Mucosa of stomach (tissue), 1 donor: ENCODE results near the gene SMAD2.

Experiments
- H3K27me3 ChIP-seq: one replicate; pipeline ENCODE4 v1.7.0; 2013; ENCODE audit warnings: mild to moderate bottlenecking, low read length; ENCODE audit not compliant: control insufficient read depth, insufficient read depth
- H3K36me3 ChIP-seq: one replicate; pipeline ENCODE4 v1.7.0; 2013; ENCODE audit warnings: low read length; ENCODE audit not compliant: control insufficient read depth, insufficient read depth
- H3K4me1 ChIP-seq: one replicate; pipeline ENCODE4 v1.7.0; 2013; ENCODE audit warnings: mild to moderate bottlenecking, low read length; ENCODE audit not compliant: control insufficient read depth, insufficient read depth
- H3K4me3 ChIP-seq: one replicate; pipeline ENCODE4 v1.7.0; 2013; ENCODE audit warnings: low read length
- H3K9ac ChIP-seq: one replicate; pipeline ENCODE4 v1.7.0; 2013; ENCODE audit warnings: mild to moderate bottlenecking, low read length, moderate library complexity
- H3K9me3 ChIP-seq: one replicate; pipeline ENCODE4 v1.7.0; 2013; ENCODE audit warnings: mild to moderate bottlenecking, low read length, moderate library complexity; ENCODE audit not compliant: control insufficient read depth
- donor health status: Pancreatic carcinoma.

The SMAD2 gene

DNA sequence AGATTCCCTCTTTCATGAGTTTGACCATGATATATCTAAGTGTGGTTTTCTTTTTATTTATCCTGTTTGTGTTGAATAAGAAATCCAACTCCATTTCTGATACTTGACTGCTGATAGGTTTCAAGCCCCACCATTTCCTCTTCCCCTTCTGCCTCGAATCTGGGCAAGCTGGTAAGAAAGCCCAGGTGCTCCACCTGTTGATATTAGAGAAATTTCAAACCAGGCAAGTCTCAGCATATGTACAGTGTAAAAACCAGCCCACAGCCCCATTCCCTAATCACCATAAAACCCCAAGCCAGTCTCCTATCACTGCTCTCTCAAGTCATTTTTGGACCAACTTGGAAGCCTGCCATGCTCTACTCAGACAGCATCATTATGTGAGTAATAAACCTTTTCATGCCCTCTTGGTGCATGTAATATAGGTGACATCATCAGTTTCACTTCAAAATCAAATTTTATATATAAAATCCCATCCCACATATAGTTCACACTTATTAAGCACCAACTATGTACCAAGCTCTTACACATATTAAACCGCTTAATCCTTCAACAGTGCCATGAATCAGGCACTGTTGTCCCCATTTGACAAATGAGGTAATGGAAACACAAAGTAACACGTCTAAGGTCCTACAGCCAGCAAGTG lies 46.6 kb downstream of the SMAD2 start:
- no peak overlapping the region for H3K4me3 ChIP-seq
- no peaks in the 10 kb centered on the region for H3K27me3 ChIP-seq
- H3K36me3 ChIP-seq, result no peaks in the 10 kb centered on the region
- no peak overlapping the region for H3K9ac ChIP-seq
- H3K9me3 ChIP-seq, result no peaks in the 10 kb centered on the region
- H3K4me1 ChIP-seq, result no peaks in the 10 kb centered on the region

DNA sequence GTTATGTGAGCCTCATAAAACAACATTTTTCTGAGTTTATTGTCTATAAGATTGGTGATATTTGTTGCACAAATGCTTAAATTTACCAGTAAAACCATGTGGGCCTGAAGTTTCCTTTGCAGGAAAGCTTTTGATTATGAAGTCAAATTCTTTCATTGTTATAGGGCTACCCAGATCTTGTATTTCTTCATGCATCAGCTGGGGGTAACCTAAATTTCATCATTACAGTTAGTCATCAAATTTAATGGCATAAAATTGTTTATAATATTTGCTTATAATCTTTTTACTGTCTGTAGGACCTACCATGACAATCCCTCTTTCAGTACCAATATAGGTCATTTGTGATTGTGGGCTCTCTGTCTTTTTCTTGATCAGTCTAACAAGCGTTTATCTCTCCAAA lies 47.8 kb downstream of the SMAD2 start:
- no peaks in the 10 kb centered on the region for H3K9me3 ChIP-seq
- no peak overlapping the region for H3K9ac ChIP-seq
- no peak overlapping the region for H3K4me3 ChIP-seq
- H3K4me1 ChIP-seq, result no peaks in the 10 kb centered on the region
- H3K36me3 ChIP-seq, result no peaks in the 10 kb centered on the region
- no peaks in the 10 kb centered on the region for H3K27me3 ChIP-seq

DNA sequence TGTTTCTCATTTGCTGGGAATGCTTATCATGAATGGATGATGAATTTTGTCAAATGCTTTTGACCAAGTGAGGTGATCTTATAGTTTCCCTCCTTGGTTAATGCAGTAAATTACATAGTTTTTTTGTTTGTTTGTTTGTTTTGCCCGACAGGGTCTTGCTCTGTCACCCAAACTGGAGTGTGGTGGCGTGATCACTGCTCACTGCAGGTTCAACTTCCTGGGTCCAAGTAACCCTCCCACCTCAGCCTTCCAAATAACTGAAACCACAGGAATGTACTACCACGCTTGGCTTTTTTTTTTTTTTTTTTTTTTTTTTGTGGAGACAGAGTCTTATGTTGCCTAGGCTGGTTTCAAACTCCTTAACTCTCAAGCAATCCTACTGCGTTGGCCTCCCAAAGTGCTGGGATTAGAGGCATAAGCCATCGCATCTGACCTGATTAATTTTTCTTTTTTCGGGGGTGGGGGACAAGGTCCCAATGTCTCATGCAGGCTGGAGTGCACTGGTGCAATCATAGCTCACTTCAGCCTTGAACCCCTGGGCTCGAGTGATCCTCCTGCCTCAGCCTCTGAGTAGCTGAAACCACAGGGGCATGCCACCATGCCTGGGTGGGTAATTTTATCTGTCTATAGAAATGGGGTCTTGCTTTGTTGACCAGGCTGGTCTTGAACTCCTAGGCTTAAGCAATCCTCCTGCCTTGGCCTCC lies 48.6 kb downstream of the SMAD2 start:
- Histone ChIP-seq H3K4me3 (no peak overlapping the region), H3K36me3 (no peaks in the 10 kb centered on the region), H3K9me3 (no peaks in the 10 kb centered on the region), H3K4me1 (no peaks in the 10 kb centered on the region), H3K9ac (no peak overlapping the region), H3K27me3 (no peaks in the 10 kb centered on the region)

DNA sequence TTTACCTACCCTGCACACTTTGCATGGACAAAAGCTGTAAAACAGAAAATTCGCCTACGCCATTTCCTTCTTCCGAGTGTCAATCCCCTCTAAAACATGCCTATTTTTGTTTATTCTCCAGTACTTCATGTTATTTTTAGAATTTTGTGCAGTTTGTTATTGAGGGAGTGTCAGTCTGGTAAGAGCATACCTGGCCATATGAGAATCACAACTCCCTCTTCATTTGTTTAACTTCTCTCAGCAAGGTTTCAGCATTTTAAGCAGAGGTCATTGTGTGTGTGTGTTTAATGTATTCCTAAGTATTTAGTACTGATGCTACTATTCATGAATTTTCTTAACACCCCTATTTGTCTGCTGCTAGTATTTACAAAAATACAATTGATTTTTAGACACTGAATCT lies 49.4 kb downstream of the SMAD2 start:
- H3K9me3 ChIP-seq, result no peaks in the 10 kb centered on the region
- no peaks in the 10 kb centered on the region for H3K27me3 ChIP-seq
- no peak overlapping the region for H3K4me3 ChIP-seq
- H3K36me3 ChIP-seq, result no peaks in the 10 kb centered on the region
- no peaks in the 10 kb centered on the region for H3K4me1 ChIP-seq
- H3K9ac ChIP-seq, result no peak overlapping the region

DNA sequence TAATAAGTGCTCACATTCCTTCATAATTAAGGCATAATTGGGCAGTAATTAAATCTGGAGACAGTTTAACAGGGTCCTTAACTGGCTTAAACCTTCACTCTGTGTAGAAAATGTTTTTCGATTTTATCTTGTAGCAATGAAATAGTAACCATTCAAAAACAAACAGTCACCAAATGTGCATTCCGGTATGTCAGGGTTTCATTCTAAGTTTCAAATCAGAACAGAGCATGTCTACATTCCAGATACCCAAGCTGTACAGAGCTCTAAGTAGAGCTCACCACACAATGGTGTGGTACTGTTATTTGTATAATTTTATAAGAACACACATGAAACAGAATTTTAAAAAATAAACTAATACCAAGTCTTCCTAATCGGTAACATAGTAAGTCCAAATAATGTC lies 52.6 kb downstream of the SMAD2 start:
- no peak overlapping the region for H3K9ac ChIP-seq
- H3K36me3 ChIP-seq, result peaks cover 3% of the 10 kb centered on the region
- H3K4me3 ChIP-seq, result no peak overlapping the region
- no peaks in the 10 kb centered on the region for H3K4me1 ChIP-seq
- no peaks in the 10 kb centered on the region for H3K27me3 ChIP-seq
- no peaks in the 10 kb centered on the region for H3K9me3 ChIP-seq

DNA sequence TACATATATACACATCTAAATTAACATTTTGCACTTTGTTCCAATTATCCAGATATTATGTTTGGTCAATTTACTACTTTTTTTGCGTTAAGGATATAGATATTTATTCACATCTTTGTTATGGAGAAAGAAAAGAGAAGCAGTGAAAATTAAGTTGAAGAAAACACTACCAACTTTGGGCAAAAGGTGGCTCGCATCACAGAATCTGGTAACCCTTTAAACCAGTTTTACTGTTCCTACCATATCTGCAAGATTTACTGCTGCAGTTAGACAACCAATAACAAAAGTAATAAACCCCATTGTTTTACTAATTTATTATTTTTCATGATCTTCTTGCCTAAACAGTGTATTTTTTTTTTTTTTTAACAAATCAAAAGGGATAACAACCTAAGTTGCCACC lies 53.6 kb downstream of the SMAD2 start:
- H3K4me1 ChIP-seq, result no peaks in the 10 kb centered on the region
- no peaks in the 10 kb centered on the region for H3K27me3 ChIP-seq
- H3K9ac ChIP-seq, result no peak overlapping the region
- no peaks in the 10 kb centered on the region for H3K9me3 ChIP-seq
- H3K36me3 ChIP-seq, result peaks cover 5% of the 10 kb centered on the region
- H3K4me3 ChIP-seq, result no peak overlapping the region

DNA sequence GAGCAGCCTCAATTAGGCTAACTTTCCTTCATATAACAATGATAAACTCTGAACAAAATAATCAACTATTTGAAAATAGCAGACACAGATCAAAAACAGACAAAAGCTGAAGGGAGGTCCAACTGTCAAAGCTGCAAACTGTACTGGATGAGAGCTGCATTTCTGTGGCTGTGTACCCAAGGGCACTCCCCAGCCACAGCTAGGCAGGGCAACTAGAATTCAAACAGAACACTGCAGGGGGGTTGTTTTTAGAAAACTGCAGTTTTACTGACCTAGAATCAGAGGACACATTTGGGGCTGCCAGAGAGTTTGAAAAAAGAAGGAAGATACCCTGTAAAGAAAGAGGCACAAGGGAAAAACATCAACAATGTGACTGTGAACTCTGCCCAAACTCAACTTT lies 56.8 kb downstream of the SMAD2 start:
- Histone ChIP-seq H3K4me3 (no peak overlapping the region), H3K9me3 (no peaks in the 10 kb centered on the region), H3K4me1 (no peaks in the 10 kb centered on the region), H3K36me3 (peaks cover 5% of the 10 kb centered on the region), H3K27me3 (no peaks in the 10 kb centered on the region), H3K9ac (no peak overlapping the region)

DNA sequence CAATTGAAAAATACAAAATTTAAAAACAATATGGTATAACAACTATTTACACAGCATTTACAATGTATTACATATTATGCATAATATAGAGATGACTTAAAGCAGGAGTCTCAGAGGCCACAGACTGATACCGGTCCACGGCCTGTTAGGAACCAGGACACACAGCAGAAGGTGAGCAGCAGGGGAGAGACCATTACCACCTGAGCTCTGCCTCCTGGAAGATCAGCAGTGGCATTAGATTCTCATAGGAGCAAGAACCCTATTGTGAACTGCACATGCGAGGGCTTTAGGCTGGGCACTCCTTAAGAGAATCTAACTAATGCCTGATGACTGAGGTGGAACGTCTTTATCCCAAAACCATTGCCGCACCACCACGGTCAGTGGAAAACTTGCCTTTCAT lies 58.0 kb downstream of the SMAD2 start:
- Histone ChIP-seq H3K9me3 (no peaks in the 10 kb centered on the region), H3K27me3 (no peaks in the 10 kb centered on the region), H3K9ac (no peak overlapping the region), H3K36me3 (peaks cover 5% of the 10 kb centered on the region), H3K4me3 (no peak overlapping the region), H3K4me1 (no peaks in the 10 kb centered on the region)

DNA sequence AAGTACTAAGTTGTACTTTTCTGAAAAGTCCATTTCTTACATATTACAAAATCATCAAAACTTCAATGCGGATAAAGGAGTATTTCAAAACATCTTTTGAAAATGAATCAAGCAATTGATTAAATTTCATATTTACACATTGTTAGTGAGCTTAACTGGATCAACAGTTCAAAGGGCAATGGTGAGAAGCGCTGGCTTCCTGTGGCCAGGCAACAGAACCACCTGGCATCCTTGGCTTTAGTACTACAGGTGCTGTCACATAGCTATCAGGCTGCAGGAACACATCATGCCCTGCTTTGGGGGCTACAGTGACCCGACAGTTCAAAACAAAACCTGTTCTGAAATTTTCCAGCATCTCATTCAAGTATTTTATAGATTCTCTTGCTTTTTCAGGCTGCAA lies 59.2 kb downstream of the SMAD2 start:
- Histone ChIP-seq H3K36me3 (peaks cover 5% of the 10 kb centered on the region), H3K27me3 (no peaks in the 10 kb centered on the region), H3K4me1 (no peaks in the 10 kb centered on the region), H3K9me3 (no peaks in the 10 kb centered on the region), H3K4me3 (no peak overlapping the region), H3K9ac (no peak overlapping the region)

DNA sequence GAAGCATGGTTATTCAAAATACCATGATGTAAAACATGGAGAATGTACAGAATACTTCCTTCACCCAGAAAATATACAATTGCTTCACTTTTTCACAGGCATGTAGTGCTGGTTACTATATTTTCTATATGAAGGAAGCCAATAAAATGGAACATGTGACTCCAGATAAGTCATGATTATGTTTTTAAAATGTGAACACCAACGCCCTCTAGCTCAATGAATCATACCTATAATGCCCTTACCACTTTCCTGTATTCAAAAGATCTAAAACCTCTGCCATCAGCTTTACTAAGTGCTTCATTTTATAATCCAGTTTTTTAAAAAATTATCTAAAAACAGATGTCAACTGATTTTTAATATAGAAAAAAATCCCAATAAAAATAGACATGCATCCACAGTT lies 59.9 kb downstream of the SMAD2 start:
- no peak overlapping the region for H3K9ac ChIP-seq
- peaks cover 5% of the 10 kb centered on the region for H3K36me3 ChIP-seq
- no peaks in the 10 kb centered on the region for H3K4me1 ChIP-seq
- no peak overlapping the region for H3K4me3 ChIP-seq
- H3K9me3 ChIP-seq, result no peaks in the 10 kb centered on the region
- H3K27me3 ChIP-seq, result no peaks in the 10 kb centered on the region

DNA sequence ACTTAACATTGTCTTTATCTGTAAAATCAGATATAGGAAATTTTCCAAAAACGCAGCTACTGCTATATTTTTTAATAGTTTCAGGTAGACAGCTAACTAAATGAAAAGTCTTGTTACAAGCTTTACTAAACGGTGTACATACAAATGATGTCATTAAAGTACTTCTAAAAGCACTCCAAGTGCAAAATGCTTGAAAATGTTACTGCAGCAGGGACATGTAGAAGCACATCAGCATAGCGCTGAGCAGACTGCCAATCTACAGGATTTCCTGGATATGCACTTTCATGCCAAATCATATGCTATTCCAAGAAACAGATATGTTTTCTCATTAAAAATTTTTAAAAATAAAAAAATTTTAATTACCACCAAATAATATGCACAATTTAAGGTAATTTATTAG lies 61.7 kb downstream of the SMAD2 start:
- no peaks in the 10 kb centered on the region for H3K27me3 ChIP-seq
- no peaks in the 10 kb centered on the region for H3K9me3 ChIP-seq
- no peak overlapping the region for H3K9ac ChIP-seq
- no peak overlapping the region for H3K4me3 ChIP-seq
- no peaks in the 10 kb centered on the region for H3K4me1 ChIP-seq
- peaks cover 5% of the 10 kb centered on the region for H3K36me3 ChIP-seq

DNA sequence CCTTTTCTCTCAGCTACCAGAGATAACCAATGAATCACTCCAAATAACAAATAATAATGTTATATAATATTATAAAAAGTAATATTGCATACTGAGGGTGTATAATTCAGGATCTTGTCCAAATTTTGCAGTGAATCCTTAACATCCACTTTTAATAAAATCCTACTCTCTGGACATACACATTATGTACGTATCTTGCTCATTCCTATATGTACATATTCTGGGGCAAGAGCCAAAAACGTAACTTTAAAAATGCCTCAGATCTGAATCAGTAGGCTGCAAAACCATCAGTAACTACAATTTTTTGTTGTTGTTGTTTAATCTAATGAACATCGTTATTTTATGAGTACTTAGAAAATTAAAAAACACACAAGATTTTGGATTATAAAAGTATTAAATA lies 65.3 kb downstream of the SMAD2 start:
- Histone ChIP-seq H3K27me3 (no peaks in the 10 kb centered on the region), H3K36me3 (no peaks in the 10 kb centered on the region), H3K4me1 (no peaks in the 10 kb centered on the region), H3K9ac (no peak overlapping the region), H3K9me3 (no peaks in the 10 kb centered on the region), H3K4me3 (no peak overlapping the region)

DNA sequence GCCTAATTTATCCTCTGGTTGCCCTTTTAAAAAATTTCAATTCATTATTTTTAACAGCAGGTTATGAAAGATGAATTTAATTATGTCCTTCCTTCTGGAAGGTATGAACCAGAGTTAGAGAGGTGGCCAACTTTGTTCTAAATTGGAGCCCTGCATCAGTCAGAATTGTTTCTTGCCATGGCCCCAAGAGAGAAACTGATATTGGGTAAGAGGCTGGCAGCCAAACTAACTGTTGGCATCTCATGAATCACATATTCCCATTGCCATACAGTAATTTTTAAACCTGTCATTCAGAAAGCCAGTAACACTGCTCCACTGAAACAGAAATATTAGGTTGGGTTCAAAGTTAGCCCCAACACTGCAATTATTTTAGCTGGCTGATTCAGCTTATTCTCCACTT lies 67.4 kb downstream of the SMAD2 start:
- no peak overlapping the region for H3K4me3 ChIP-seq
- H3K9ac ChIP-seq, result no peak overlapping the region
- H3K9me3 ChIP-seq, result peaks cover 1% of the 10 kb centered on the region
- H3K4me1 ChIP-seq, result no peaks in the 10 kb centered on the region
- H3K36me3 ChIP-seq, result no peaks in the 10 kb centered on the region
- H3K27me3 ChIP-seq, result no peaks in the 10 kb centered on the region
